ENCODE data around the gene KRTAP5-6.

GRCh38 chr11:1652442-1652770 is 44.6 kb upstream of the KRTAP5-6 start:
- TF ChIP-seq CTCF (IDR thresholded peaks at IDR 0.05) (no peak), POLR2A (IDR thresholded peaks at IDR 0.05) (no peak), POLR2AphosphoS5 (IDR thresholded peaks at IDR 0.05) (no peak)

All from prostate gland (tissue), 2 donors.